DND-41 (cell line): ENCODE results near the gene EXOC3L1.

Experiments used
- ATAC-seq: fragments of 200-7000 bp; cut with Tn5 transposase; 3 replicates; pipeline ENCODE4 v1.9.1; 2021; ENCODE audit warnings: low read depth; ENCODE audit not compliant: insufficient read depth
- DNase-seq: peaks from one replicate; pipeline ENCODE4 v3.0.0-alpha.2; 2020
- H2AFZ ChIP-seq: 2 replicates; pipeline ENCODE4 v1.6.0; 2012; ENCODE audit warnings: low read depth, low read length
- H3K27ac ChIP-seq: 2 replicates; pipeline ENCODE4 v1.5.1; 2012; ENCODE audit warnings: low read length, inconsistent platforms
- H3K27me3 ChIP-seq: fragments of 200-600 bp; sonication (generic); 2 replicates; pipeline ENCODE4 v1.6.0; 2012; ENCODE audit warnings: low read length, mild to moderate bottlenecking, inconsistent platforms; ENCODE audit not compliant: insufficient read depth, poor library complexity
- H3K36me3 ChIP-seq: 2 replicates; pipeline ENCODE4 v1.5.1; 2012; ENCODE audit warnings: low read length, inconsistent platforms; ENCODE audit not compliant: insufficient read depth
- H3K4me1 ChIP-seq: 2 replicates; pipeline ENCODE4 v1.5.1; 2012; ENCODE audit warnings: mild to moderate bottlenecking, low read length; ENCODE audit not compliant: insufficient read depth
- H3K4me2 ChIP-seq: 2 replicates; pipeline ENCODE4 v1.6.0; 2012; ENCODE audit warnings: mild to moderate bottlenecking, moderate library complexity, low read length, inconsistent platforms; ENCODE audit not compliant: insufficient read depth
- H3K4me3 ChIP-seq, 2 experiments: fragments of 200-600 bp in 1 of 2; shearing (Covaris generic) in 1 of 2; 2 replicates each; pipeline ENCODE4 v1.5.1; 2012 to 2016; ENCODE audit warnings: inconsistent platforms in 2 of 2, low read length in 2 of 2, mild to moderate bottlenecking in 2 of 2, low read depth in 1 of 2, moderate library complexity in 1 of 2
- H3K79me2 ChIP-seq: 2 replicates; pipeline ENCODE4 v1.6.0; 2012; ENCODE audit warnings: low read length, inconsistent platforms; ENCODE audit not compliant: insufficient read depth
- H3K9ac ChIP-seq: 2 replicates; pipeline ENCODE4 v1.6.0; 2012; ENCODE audit warnings: low read depth, mild to moderate bottlenecking, inconsistent platforms, low read length, moderate library complexity
- H3K9me3 ChIP-seq: 2 replicates; pipeline ENCODE4 v1.5.1; 2012; ENCODE audit warnings: low read length, moderate library complexity, mild to moderate bottlenecking, inconsistent platforms; ENCODE audit not compliant: insufficient read depth, severe bottlenecking
- H4K20me1 ChIP-seq: 2 replicates; pipeline ENCODE4 v1.6.0; 2012; ENCODE audit warnings: low read length; ENCODE audit not compliant: insufficient read depth
- CTCF ChIP-seq: IDR thresholded peaks from 2 replicates; pipeline ENCODE4 v1.5.1; 2012; ENCODE audit warnings: borderline replicate concordance, low read length, moderate library complexity, mild to moderate bottlenecking; ENCODE audit not compliant: poor library complexity, severe bottlenecking; ENCODE audit errors: extremely low read depth
- EZH2 ChIP-seq: IDR thresholded peaks from 3 replicates; pipeline ENCODE4 v1.6.1; 2012; ENCODE audit warnings: borderline replicate concordance, low read depth, mild to moderate bottlenecking, moderate library complexity, low read length, inconsistent platforms; ENCODE audit not compliant: severe bottlenecking

EXOC3L1 gene

DNA sequence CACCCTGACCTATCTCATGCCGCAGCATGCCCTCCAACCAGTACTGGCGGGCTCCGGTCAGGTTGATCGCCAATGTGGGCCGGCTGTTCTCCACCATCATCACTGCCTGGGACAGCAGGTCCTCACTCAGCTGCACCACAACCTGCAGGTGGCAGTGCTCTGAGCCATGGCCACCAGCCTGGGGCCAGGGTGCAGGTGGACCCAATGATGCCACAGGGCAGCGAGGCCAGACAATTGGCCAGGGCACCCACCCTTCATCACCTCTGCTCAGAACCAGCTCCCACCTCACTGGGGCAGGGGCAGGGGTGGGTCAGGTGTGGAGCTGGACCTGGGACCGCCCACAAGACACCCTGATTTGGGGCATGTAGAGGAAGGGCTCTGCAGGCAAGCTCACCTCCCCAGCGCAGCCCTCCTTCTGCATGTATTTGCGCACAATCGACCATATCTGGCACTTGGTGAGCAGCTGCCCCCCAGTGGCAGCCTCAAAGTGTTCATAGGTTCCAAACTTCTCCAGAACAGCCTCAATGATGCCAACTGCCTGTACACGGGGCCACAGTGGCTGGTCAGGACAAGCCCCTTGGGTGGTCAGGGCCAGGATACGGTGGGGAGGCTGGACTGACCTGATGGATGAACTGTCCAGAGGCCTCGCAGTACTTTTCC, 10.4 kb downstream of the EXOC3L1 start:
- Histone ChIP-seq H3K9ac (no peak overlapping the region; the same call in 1 of the 2 replicates), H3K4me2 (no peak overlapping the region), H4K20me1 (peaks cover 14% of the 10 kb centered on the region), H3K4me3 (no peak overlapping the region), H3K79me2 (peaks cover 28% of the 10 kb centered on the region), H3K4me1 (peaks cover 42% of the 10 kb centered on the region), H3K27ac (no peak overlapping the region), H3K9me3 (no peaks in the 10 kb centered on the region), H2AFZ (no peak overlapping the region), H3K36me3 (no peaks in the 10 kb centered on the region), H3K27me3 (no peaks in the 10 kb centered on the region)
- DNase-seq (no peak), ATAC-seq (no peak)
- TF ChIP-seq CTCF (peak; percentile 45), EZH2 (no peak)

GRCh38 chr16:67177743-67178699, 11.9 kb downstream of the EXOC3L1 start:
- Histone ChIP-seq H3K27ac (no peak overlapping the region), H3K4me3 (no peak overlapping the region), H2AFZ (no peak overlapping the region), H4K20me1 (peaks cover 18% of the 10 kb centered on the region), H3K27me3 (peaks cover 3% of the 10 kb centered on the region), H3K9ac (no peak overlapping the region), H3K4me1 (peaks cover 42% of the 10 kb centered on the region), H3K36me3 (no peaks in the 10 kb centered on the region), H3K9me3 (no peaks in the 10 kb centered on the region), H3K4me2 (no peak overlapping the region), H3K79me2 (peaks cover 24% of the 10 kb centered on the region)
- no peak for TF ChIP-seq EZH2
- no peak for TF ChIP-seq CTCF
- ATAC-seq (no peak), DNase-seq (no peak)

- Histone ChIP-seq H3K9ac (no peak overlapping the region), H3K9me3 (no peaks in the 10 kb centered on the region), H3K79me2 (peaks cover 13% of the 10 kb centered on the region), H3K36me3 (no peaks in the 10 kb centered on the region), H2AFZ (no peak overlapping the region), H3K27ac (no peak overlapping the region), H3K27me3 (peaks cover 3% of the 10 kb centered on the region), H3K4me3 (no peak overlapping the region), H3K4me2 (no peak overlapping the region), H4K20me1 (peaks cover 16% of the 10 kb centered on the region), H3K4me1 (peaks cover 29% of the 10 kb centered on the region)
- DNase-seq (no peak), ATAC-seq (no peak)
- TF ChIP-seq CTCF, result no peak
Observed at GRCh38 chr16:67176662-67177061, 13.3 kb downstream of the EXOC3L1 start.
